ACC112 (cell line): ENCODE results near the gene SULT1C2.

ENCODE experiments used
- H2AFZ ChIP-seq: fragments of 200-600 bp; sonication (generic); one replicate; pipeline ENCODE4 v1.6.0; 2017; ENCODE audit warnings: antibody characterized with exemption, low read length; ENCODE audit not compliant: unreplicated experiment
- H3K27ac ChIP-seq: fragments of 200-600 bp; sonication (generic); 2 replicates; pipeline ENCODE4 v1.5.1; 2014; ENCODE audit warnings: low read depth, mild to moderate bottlenecking, antibody characterized with exemption, low read length, moderate library complexity
- H3K27me3 ChIP-seq: fragments of 200-600 bp; sonication (generic); 2 replicates; pipeline ENCODE4 v1.6.1; 2014; ENCODE audit warnings: mild to moderate bottlenecking, antibody characterized with exemption, low read length, moderate library complexity, mixed read lengths; ENCODE audit not compliant: insufficient read depth
- H3K36me3 ChIP-seq: fragments of 200-600 bp; sonication (generic); 2 replicates; pipeline ENCODE4 v1.6.1; 2016; ENCODE audit warnings: mild to moderate bottlenecking, antibody characterized with exemption, low read length, moderate library complexity, mixed read lengths; ENCODE audit not compliant: insufficient read depth
- H3K4me1 ChIP-seq: fragments of 200-600 bp; sonication (generic); one replicate; pipeline ENCODE4 v1.6.1; 2016; ENCODE audit warnings: low read length, mixed read lengths; ENCODE audit not compliant: insufficient read depth, unreplicated experiment, control insufficient read depth
- H3K4me3 ChIP-seq: fragments of 200-600 bp; sonication (generic); 2 replicates; pipeline ENCODE4 v1.5.1; 2014; ENCODE audit warnings: mild to moderate bottlenecking, low read depth, low read length
- H3K79me2 ChIP-seq: fragments of 200-600 bp; sonication (generic); one replicate; pipeline ENCODE4 v1.6.0; 2016; ENCODE audit warnings: low read length; ENCODE audit not compliant: control insufficient read depth, unreplicated experiment, insufficient read depth

SULT1C2 gene

GRCh38 chr2:108293850-108294249, 5.2 kb downstream of the SULT1C2 start:
- H3K27me3 ChIP-seq = no peaks in the 10 kb centered on the region
- H3K79me2 ChIP-seq = no peaks in the 10 kb centered on the region
- H3K4me3 ChIP-seq = no peak overlapping the region
- H3K36me3 ChIP-seq = no peaks in the 10 kb centered on the region
- no peak overlapping the region for H3K27ac ChIP-seq
- H2AFZ ChIP-seq = no peak overlapping the region
- H3K4me1 ChIP-seq = peaks cover 17% of the 10 kb centered on the region

DNA sequence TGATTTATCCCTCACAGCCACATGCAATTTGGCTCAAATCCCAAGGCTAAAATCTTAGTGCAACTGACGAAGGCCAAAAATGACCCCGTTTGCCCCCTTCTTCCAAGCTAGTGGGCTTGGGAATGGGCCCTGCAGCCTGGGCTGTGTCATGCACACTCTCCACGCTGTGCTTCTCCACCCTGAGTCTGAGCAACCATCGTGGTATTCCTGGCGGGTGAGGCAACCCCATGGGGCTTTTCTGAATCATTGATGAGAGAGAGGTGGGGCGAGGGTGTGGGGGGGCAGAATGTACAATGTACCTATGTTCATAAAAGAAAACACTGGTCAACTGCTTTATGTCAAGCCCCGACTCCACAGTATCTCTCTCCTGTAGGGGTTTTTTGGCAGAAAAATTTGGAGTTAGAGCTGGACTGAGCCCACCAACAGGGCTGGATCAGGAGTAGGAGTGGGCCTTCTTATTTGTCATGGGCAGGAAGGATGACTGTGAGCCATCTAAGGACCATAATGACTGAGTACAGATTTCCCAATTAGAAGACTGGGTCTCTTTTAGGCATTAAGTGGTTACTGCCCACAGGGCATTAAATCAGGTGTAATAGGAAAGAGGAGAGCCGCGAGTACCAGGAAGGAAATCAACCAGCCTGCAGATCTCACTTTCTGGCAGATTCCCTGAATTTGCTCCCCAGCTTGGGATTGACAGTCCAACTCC, 8.9 kb downstream of the SULT1C2 start:
- Histone ChIP-seq H3K4me3 (no peak overlapping the region), H3K79me2 (no peaks in the 10 kb centered on the region), H3K27ac (peak overlapping the region; percentile 53), H3K36me3 (no peaks in the 10 kb centered on the region), H3K4me1 (peaks cover 16% of the 10 kb centered on the region), H3K27me3 (no peaks in the 10 kb centered on the region), H2AFZ (no peak overlapping the region)

- H3K27ac ChIP-seq = no peak overlapping the region
These were observed 12.9 kb downstream of the SULT1C2 start for GRCh38 chr2:108301558-108301957.

GRCh38 chr2:108304975-108305374, 16.3 kb downstream of the SULT1C2 start:
- H3K36me3 ChIP-seq = no peaks in the 10 kb centered on the region
- no peak overlapping the region for H3K4me3 ChIP-seq
- no peak overlapping the region for H2AFZ ChIP-seq
- H3K4me1 ChIP-seq = peaks cover 7% of the 10 kb centered on the region
- H3K27me3 ChIP-seq = no peaks in the 10 kb centered on the region
- H3K79me2 ChIP-seq = no peaks in the 10 kb centered on the region
- H3K27ac ChIP-seq = no peak overlapping the region

More at GRCh38 chr2:108301558-108301957, 12.9 kb downstream of the SULT1C2 start:
- no peaks in the 10 kb centered on the region for H3K79me2 ChIP-seq
- H3K4me3 ChIP-seq = no peak overlapping the region
- no peaks in the 10 kb centered on the region for H3K27me3 ChIP-seq
- no peak overlapping the region for H2AFZ ChIP-seq
- H3K4me1 ChIP-seq = peaks cover 22% of the 10 kb centered on the region
- no peaks in the 10 kb centered on the region for H3K36me3 ChIP-seq

DNA sequence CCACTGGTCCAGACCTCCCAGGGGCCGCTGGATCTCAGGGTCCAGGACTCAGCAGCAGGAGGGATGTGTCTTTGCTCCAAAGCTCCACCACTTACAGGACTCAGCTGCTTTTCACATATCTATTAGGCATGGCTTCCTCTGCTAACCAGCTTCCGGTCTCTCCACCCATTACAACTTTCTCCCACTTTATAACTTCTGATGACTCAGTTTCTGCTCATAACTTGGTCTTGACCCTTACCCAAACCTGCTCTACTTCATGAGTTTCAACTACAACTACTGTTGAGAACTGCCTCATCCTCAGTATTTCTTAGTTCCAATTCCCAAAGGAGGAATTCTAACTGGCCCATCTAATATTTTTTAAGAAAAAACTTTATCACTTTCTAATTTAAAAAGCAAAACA, 17.2 kb downstream of the SULT1C2 start:
- no peak overlapping the region for H3K4me3 ChIP-seq
- no peaks in the 10 kb centered on the region for H3K27me3 ChIP-seq
- no peaks in the 10 kb centered on the region for H3K79me2 ChIP-seq
- no peak overlapping the region for H3K27ac ChIP-seq
- H3K4me1 ChIP-seq = peaks cover 7% of the 10 kb centered on the region
- H2AFZ ChIP-seq = no peak overlapping the region
- H3K36me3 ChIP-seq = no peaks in the 10 kb centered on the region

- peaks cover 7% of the 10 kb centered on the region for H3K4me1 ChIP-seq
- no peaks in the 10 kb centered on the region for H3K79me2 ChIP-seq
- H3K4me3 ChIP-seq = no peak overlapping the region
- no peaks in the 10 kb centered on the region for H3K27me3 ChIP-seq
- H2AFZ ChIP-seq = no peak overlapping the region
- H3K27ac ChIP-seq = no peak overlapping the region
- no peaks in the 10 kb centered on the region for H3K36me3 ChIP-seq
These were observed 21.2 kb downstream of the SULT1C2 start for GRCh38 chr2:108309903-108310302.

DNA sequence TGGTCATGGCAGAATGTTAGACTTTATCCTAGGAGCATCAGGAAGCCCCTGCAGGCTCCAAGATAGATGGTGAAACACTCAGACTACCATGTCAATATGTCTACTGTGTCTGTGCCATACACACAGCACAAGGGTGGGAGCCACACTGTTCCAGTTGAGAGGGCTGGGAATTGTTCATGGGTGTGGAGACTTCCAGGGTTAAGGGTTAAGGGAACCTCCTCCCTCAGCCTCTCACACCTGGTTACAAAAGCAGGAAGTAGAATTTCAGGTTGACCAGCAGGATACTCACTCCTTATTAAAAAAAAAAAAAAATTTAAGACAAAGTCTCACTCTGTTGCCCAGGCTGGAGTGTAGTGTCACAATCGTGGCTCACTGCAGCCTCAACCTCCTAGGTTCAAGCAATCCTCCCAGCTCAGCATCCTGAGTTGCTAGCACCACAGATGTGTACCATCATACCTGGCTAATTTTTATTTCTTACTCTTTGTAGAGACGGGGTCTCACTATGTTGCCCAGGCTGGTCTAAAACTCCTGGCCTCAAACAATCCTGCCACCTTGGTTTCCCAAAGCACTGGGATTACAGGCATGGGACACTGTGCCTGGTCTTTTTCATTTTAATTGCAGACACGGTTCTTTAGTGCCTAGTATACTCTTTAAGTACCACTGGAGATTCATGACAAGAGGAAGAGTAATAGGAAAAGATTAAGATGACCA, 26.0 kb downstream of the SULT1C2 start:
- Histone ChIP-seq H2AFZ (no peak overlapping the region), H3K4me3 (no peak overlapping the region), H3K79me2 (no peaks in the 10 kb centered on the region), H3K36me3 (no peaks in the 10 kb centered on the region), H3K4me1 (no peaks in the 10 kb centered on the region), H3K27ac (no peak overlapping the region), H3K27me3 (no peaks in the 10 kb centered on the region)

DNA sequence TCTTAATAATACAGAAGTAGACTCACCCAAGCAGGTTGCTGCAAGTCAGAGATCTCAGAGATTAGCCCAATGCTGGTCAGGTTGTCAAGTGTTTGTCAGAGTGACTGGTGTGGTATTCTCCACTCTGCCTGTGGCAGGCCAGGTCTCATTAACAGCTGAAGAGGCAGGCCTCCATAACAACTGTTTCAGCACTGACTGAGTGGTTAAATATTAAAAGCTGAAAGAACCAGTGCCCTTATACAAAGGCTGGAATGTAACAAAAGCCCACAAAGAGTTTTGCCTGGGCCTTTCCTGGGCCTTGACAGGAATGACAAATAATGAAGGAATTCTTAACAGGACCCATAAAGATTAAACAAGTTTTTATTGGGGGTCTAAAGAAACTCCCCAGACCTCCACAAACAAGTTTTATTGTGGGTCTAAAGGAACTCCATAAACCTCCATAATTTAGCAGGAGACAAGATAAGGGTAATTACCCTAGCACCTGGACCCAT, 26.8 kb downstream of the SULT1C2 start:
- Histone ChIP-seq H3K4me1 (no peaks in the 10 kb centered on the region), H3K79me2 (no peaks in the 10 kb centered on the region), H2AFZ (no peak overlapping the region), H3K27ac (no peak overlapping the region), H3K27me3 (no peaks in the 10 kb centered on the region), H3K4me3 (no peak overlapping the region), H3K36me3 (no peaks in the 10 kb centered on the region)

- H3K4me3 ChIP-seq = no peak overlapping the region
- no peaks in the 10 kb centered on the region for H3K36me3 ChIP-seq
- H2AFZ ChIP-seq = no peak overlapping the region
- H3K27me3 ChIP-seq = no peaks in the 10 kb centered on the region
- no peaks in the 10 kb centered on the region for H3K79me2 ChIP-seq
- no peak overlapping the region for H3K27ac ChIP-seq
- no peaks in the 10 kb centered on the region for H3K4me1 ChIP-seq
These were observed 27.3 kb downstream of the SULT1C2 start for GRCh38 chr2:108316033-108316432.

GRCh38 chr2:108316461-108317258, 28.0 kb downstream of the SULT1C2 start:
- Histone ChIP-seq H2AFZ (no peak overlapping the region), H3K4me3 (no peak overlapping the region), H3K4me1 (no peaks in the 10 kb centered on the region), H3K27me3 (no peaks in the 10 kb centered on the region), H3K79me2 (no peaks in the 10 kb centered on the region), H3K36me3 (no peaks in the 10 kb centered on the region), H3K27ac (no peak overlapping the region)
